ENCODE measurements around the gene SETD4.

GRCh38 chr21:36105327-36105842 lies 45.1 kb upstream of the SETD4 start:
- TF ChIP-seq POLR2A (IDR thresholded peaks at IDR 0.05) (no peak), EP300 (IDR thresholded peaks at IDR 0.05) (no peak), CTCF (IDR thresholded peaks at IDR 0.05) (no peak)

Data from tibial nerve (tissue), 4 donors.